Uterus (tissue), 2 donors: ENCODE data around the gene ARHGAP15.

Experiments
- CTCF ChIP-seq, 4 experiments: fragments of 200-600 bp in 2 of 4; fragments of 450-650 bp in 2 of 4; sonication (generic) in 2 of 4; IDR thresholded peaks; one replicate each; pipeline ENCODE4 v1.5.1; 2016 to 2019; ENCODE audit warnings: antibody characterized with exemption in 4 of 4, mild to moderate bottlenecking in 2 of 4, moderate library complexity in 1 of 4
- POLR2A ChIP-seq, 2 donors: fragments of 450-650 bp; IDR thresholded peaks; one replicate each; pipeline ENCODE4 v1.6.1; 2016; ENCODE audit warnings: antibody characterized with exemption in 2 of 2, mild to moderate bottlenecking in 1 of 2, moderate library complexity in 1 of 2

GRCh38 chr2:143455317-143455716 lies 326.1 kb downstream of the ARHGAP15 start:
- TF ChIP-seq POLR2A (IDR thresholded peaks at IDR 0.05) (no peak), CTCF (IDR thresholded peaks at IDR 0.05) (no peak)
